Omental fat pad (tissue), 4 donors: ENCODE data around the gene ARHGAP10. TPM values are rescaled to one million over a fixed set of nuclear protein-coding genes. Genes with fewer than 3 reads are reported as not detected.

Experiments used
- ATAC-seq: fragments of 150-250 bp; one replicate; pipeline ENCODE4 v1.9.1; 2016; ENCODE audit warnings: mild to moderate bottlenecking, moderate library complexity; ENCODE audit not compliant: low FRiP score
- DNase-seq: peaks from one replicate; pipeline ENCODE4 v3.0.0-alpha.2; 2019; ENCODE audit warnings: low spot score
- CTCF ChIP-seq, 3 donors: fragments of 450-650 bp; IDR thresholded peaks; one replicate each; pipeline ENCODE4 v1.5.1; 2016 to 2017; ENCODE audit warnings: antibody characterized with exemption in 3 of 3, mild to moderate bottlenecking in 3 of 3, moderate library complexity in 2 of 3
- total RNA-seq, 4 donors: library from RNA; depleted of rRNA; stranded (reverse); fragments of >200 nt; gene quantifications; one replicate each; pipeline ENCODE4 v1.1.0, GENCODE V29; 2016

The ARHGAP10 gene
- total RNA-seq, 4 donors from 2014 or later: 48.7 to 96.2 (median 57.0) TPM

GRCh38 chr4:147965873-147966272, 234.0 kb downstream of the ARHGAP10 start:
- no peak for TF ChIP-seq CTCF (IDR thresholded peaks at IDR 0.05)
- no peak for ATAC-seq
- DNase-seq: no peak

GRCh38 chr4:147968641-147969040, 236.8 kb downstream of the ARHGAP10 start:
- no peak for DNase-seq
- ATAC-seq: no peak
- TF ChIP-seq CTCF (IDR thresholded peaks at IDR 0.05): no peak

GRCh38 chr4:147969573-147970385, 237.9 kb downstream of the ARHGAP10 start:
- no peak for TF ChIP-seq CTCF (IDR thresholded peaks at IDR 0.05)
- no peak for ATAC-seq

GRCh38 chr4:147971116-147971515, 239.2 kb downstream of the ARHGAP10 start:
- ATAC-seq: no peak
- no peak for TF ChIP-seq CTCF (IDR thresholded peaks at IDR 0.05)

More at GRCh38 chr4:147969573-147970385, 237.9 kb downstream of the ARHGAP10 start:
- DNase-seq: no peak

GRCh38 chr4:147975325-147975724, 243.4 kb downstream of the ARHGAP10 start:
- no peak for ATAC-seq
- DNase-seq: no peak
- no peak for TF ChIP-seq CTCF (IDR thresholded peaks at IDR 0.05)

More at GRCh38 chr4:147971116-147971515, 239.2 kb downstream of the ARHGAP10 start:
- no peak for DNase-seq

- no peak for DNase-seq
- TF ChIP-seq CTCF (IDR thresholded peaks at IDR 0.05): no peak
- no peak for ATAC-seq
Observed at GRCh38 chr4:147975933-147976928, 244.3 kb downstream of the ARHGAP10 start.
